ENCODE measurements around the gene ANK3.

DNA sequence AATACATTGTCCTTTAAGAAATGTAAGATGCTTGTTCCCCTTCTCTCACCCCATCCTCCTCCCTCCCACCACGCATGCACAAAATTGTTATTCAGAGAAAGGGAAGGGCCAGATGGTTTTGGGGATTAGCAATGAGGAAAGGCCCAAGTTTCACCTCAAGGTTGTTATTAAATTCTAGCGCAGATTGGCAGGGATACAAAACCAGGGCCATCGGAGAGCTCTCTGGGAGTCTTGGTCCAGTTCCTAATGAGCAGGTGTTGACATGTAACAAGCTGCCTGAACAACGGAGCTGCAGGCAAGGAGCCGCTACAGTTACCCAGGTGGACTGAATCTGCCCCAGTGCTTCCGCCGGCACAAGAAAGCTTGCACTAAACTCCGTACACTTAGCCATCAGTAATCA, 9.7 kb upstream of the ANK3 start:
- TF ChIP-seq, protein P1, sequence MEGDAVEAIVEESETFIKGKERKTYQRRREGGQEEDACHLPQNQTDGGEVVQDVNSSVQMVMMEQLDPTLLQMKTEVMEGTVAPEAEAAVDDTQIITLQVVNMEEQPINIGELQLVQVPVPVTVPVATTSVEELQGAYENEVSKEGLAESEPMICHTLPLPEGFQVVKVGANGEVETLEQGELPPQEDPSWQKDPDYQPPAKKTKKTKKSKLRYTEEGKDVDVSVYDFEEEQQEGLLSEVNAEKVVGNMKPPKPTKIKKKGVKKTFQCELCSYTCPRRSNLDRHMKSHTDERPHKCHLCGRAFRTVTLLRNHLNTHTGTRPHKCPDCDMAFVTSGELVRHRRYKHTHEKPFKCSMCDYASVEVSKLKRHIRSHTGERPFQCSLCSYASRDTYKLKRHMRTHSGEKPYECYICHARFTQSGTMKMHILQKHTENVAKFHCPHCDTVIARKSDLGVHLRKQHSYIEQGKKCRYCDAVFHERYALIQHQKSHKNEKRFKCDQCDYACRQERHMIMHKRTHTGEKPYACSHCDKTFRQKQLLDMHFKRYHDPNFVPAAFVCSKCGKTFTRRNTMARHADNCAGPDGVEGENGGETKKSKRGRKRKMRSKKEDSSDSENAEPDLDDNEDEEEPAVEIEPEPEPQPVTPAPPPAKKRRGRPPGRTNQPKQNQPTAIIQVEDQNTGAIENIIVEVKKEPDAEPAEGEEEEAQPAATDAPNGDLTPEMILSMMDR (conservative IDR thresholded peaks at IDR 0.05) = no peak
- no peak for TF ChIP-seq EZH2 (IDR thresholded peaks at IDR 0.05; ENCODE audit: low read depth)
